ENCODE measurements around the gene LLGL2. TPM values are rescaled to one million over a fixed set of nuclear protein-coding genes. Genes with fewer than 3 reads are reported as not detected.

The LLGL2 gene
- total RNA-seq, 4 donors from 2014 or later = 0.78 to 7.1 (median 1.4) TPM

DNA sequence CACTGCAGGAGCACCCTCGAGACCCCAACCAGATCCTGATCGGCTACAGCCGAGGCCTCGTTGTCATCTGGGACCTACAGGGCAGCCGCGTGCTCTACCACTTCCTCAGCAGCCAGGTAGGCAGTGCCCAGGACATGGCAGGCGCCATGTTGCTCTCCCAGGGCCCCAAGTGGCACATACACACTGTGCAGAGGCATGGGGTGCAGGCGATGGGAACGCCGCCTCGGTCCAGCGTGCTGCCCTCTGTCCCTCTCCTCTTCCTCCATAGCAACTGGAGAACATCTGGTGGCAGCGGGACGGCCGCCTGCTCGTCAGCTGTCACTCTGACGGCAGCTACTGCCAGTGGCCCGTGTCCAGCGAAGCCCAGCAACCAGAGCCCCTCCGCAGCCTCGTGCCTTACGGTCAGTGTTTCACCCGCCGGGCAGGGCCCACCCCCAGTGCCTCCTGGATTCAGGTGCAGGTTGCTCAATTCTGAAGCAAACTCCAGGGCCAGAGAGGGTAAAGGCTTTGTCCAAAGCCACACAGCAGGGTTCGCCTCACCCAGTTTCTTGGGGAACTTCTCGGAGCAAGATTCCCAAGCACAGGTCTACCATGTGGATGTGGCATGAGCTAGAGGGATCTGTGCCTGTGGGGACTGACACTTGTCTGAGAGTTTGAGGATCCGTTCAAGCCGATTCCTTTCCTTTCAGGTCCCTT, 37.7 kb downstream of the LLGL2 start:
- Histone ChIP-seq H3K27me3 (no peaks in the 10 kb centered on the region), H3K27ac (no peak overlapping the region), H3K4me1 (no peaks in the 10 kb centered on the region), H3K36me3 (no peaks in the 10 kb centered on the region), H3K9me3 (no peaks in the 10 kb centered on the region), H3K4me3 (no peak overlapping the region)
- intact Hi-C loops (cut with DNase I; ENCODE audit: low total_unique reads) = no loop called here
- in situ Hi-C loops (cut with MboI; ENCODE audit: low sequenced_read_pairs in 4 of 4) = no loop called here
- TF ChIP-seq POLR2A (IDR thresholded peaks at IDR 0.05) = no peak
- no peak for TF ChIP-seq CTCF (IDR thresholded peaks at IDR 0.05 in 4 of 5, conservative IDR thresholded peaks at IDR 0.05 in 1 of 5)
- DNase-seq (no peak), ATAC-seq (no peak)

GRCh38 chr17:75564195-75564594, 38.7 kb downstream of the LLGL2 start:
- intact Hi-C loops (cut with DNase I; ENCODE audit: low total_unique reads) (no loop called here), in situ Hi-C loops (cut with MboI; ENCODE audit: low sequenced_read_pairs in 4 of 4) (no loop called here)
- Histone ChIP-seq H3K36me3 (no peaks in the 10 kb centered on the region), H3K4me3 (no peak overlapping the region), H3K27me3 (no peaks in the 10 kb centered on the region), H3K9me3 (no peaks in the 10 kb centered on the region), H3K27ac (no peak overlapping the region), H3K4me1 (no peaks in the 10 kb centered on the region)
- no peak for DNase-seq
- no peak for ATAC-seq
- TF ChIP-seq CTCF (IDR thresholded peaks at IDR 0.05 in 4 of 5, conservative IDR thresholded peaks at IDR 0.05 in 1 of 5) (no peak), POLR2A (IDR thresholded peaks at IDR 0.05) (no peak)

- H3K27me3 ChIP-seq = no peaks in the 10 kb centered on the region
- no peaks in the 10 kb centered on the region for H3K4me1 ChIP-seq
- TF ChIP-seq POLR2A (IDR thresholded peaks at IDR 0.05) (no peak), CTCF (IDR thresholded peaks at IDR 0.05 in 4 of 5, conservative IDR thresholded peaks at IDR 0.05 in 1 of 5) (no peak)
- H3K9me3 ChIP-seq = no peaks in the 10 kb centered on the region
- ATAC-seq (no peak), DNase-seq (no peak)
- H3K27ac ChIP-seq = no peak overlapping the region
- intact Hi-C loops (cut with DNase I; ENCODE audit: low total_unique reads) = no loop called here
- no peak overlapping the region for H3K4me3 ChIP-seq
- no peaks in the 10 kb centered on the region for H3K36me3 ChIP-seq
- in situ Hi-C loops (cut with MboI; ENCODE audit: low sequenced_read_pairs in 4 of 4) = no loop called here
These were observed 39.6 kb downstream of the LLGL2 start for GRCh38 chr17:75565066-75565465.

DNA sequence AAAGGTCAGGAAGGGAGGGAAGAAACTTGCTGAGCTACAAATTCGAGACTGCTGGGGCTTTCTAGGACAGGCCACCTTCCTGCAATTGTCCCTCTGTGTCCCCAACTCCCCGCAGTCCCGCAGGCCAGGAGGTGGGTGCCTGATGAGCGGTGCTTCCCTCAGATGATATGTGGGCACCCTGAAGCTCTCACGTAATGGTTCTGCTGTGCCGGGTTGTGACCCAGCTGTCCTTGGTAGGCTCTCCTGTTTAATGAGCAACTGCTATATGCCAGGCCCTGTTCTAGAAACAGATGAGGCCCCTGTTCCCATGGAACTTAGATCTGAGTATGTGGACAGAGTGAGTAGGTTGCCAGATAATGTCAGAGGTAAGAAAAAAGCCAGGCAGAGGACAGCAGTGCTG, 40.1 kb downstream of the LLGL2 start:
- ATAC-seq = no peak
- TF ChIP-seq CTCF (IDR thresholded peaks at IDR 0.05 in 4 of 5, conservative IDR thresholded peaks at IDR 0.05 in 1 of 5) = no peak
- TF ChIP-seq POLR2A (IDR thresholded peaks at IDR 0.05) = no peak
- H3K36me3 ChIP-seq = no peaks in the 10 kb centered on the region
- H3K9me3 ChIP-seq = no peaks in the 10 kb centered on the region
- in situ Hi-C loops (cut with MboI; ENCODE audit: low sequenced_read_pairs in 4 of 4) = no loop called here
- no peak for DNase-seq
- no peak overlapping the region for H3K4me3 ChIP-seq
- no peaks in the 10 kb centered on the region for H3K4me1 ChIP-seq
- no peaks in the 10 kb centered on the region for H3K27me3 ChIP-seq
- intact Hi-C loops (cut with DNase I; ENCODE audit: low total_unique reads) = no loop called here
- no peak overlapping the region for H3K27ac ChIP-seq

DNA sequence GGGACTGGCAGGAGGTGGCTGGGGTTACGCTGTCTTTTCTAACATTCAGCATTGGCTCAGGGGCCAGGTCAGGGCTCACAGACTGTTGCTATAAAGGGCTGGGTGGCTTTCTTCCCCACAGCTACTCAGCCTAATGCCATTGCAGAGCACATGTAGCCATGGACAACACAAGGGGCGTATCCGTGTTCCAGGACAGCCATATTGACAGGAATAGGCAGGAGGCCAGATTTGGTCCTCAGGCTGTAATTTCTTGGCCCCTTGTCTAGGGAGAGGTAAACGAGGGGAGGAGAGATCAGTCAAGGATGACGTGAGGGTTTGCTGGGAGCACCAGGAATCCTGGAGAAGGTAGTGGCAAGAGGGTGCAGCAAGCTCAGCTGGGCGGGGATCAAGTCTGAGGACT, 40.9 kb downstream of the LLGL2 start:
- H3K36me3 ChIP-seq = no peaks in the 10 kb centered on the region
- no peak for ATAC-seq
- H3K4me1 ChIP-seq = no peaks in the 10 kb centered on the region
- no peak overlapping the region for H3K4me3 ChIP-seq
- intact Hi-C loops (cut with DNase I; ENCODE audit: low total_unique reads) = no loop called here
- in situ Hi-C loops (cut with MboI; ENCODE audit: low sequenced_read_pairs in 4 of 4) = no loop called here
- no peak overlapping the region for H3K27ac ChIP-seq
- no peaks in the 10 kb centered on the region for H3K9me3 ChIP-seq
- TF ChIP-seq POLR2A (IDR thresholded peaks at IDR 0.05) (no peak), CTCF (IDR thresholded peaks at IDR 0.05 in 4 of 5, conservative IDR thresholded peaks at IDR 0.05 in 1 of 5) (no peak)
- H3K27me3 ChIP-seq = no peaks in the 10 kb centered on the region
- DNase-seq = no peak
